Subcutaneous abdominal adipose tissue (tissue), 5 donors: ENCODE data around the gene FHIP1A.

Source experiments
- H3K27ac ChIP-seq: one replicate; pipeline ENCODE4 v1.7.0; 2013; ENCODE audit warnings: low read depth, mild to moderate bottlenecking, inconsistent platforms, low read length, moderate library complexity
- H3K27me3 ChIP-seq, 5 donors: one replicate each; pipeline ENCODE4 v1.7.0; 2013; ENCODE audit warnings: low read length in 5 of 5, inconsistent platforms in 1 of 5; ENCODE audit not compliant: control insufficient read depth in 5 of 5, insufficient read depth in 4 of 5
- H3K36me3 ChIP-seq, 5 donors: one replicate each; pipeline ENCODE4 v1.7.0; 2013; ENCODE audit warnings: low read length in 5 of 5; ENCODE audit not compliant: control insufficient read depth in 5 of 5, insufficient read depth in 5 of 5
- H3K4me1 ChIP-seq, 5 donors: one replicate each; pipeline ENCODE4 v1.7.0; 2013; ENCODE audit warnings: low read length in 5 of 5, mild to moderate bottlenecking in 3 of 5, moderate library complexity in 1 of 5; ENCODE audit not compliant: control insufficient read depth in 5 of 5, insufficient read depth in 5 of 5
- H3K4me3 ChIP-seq, 5 donors: one replicate each; pipeline ENCODE4 v1.7.0; 2013; ENCODE audit warnings: low read length in 5 of 5, low read depth in 1 of 5
- H3K9ac ChIP-seq, 5 donors: one replicate each; pipeline ENCODE4 v1.7.0; 2013; ENCODE audit warnings: low read length in 5 of 5, mild to moderate bottlenecking in 4 of 5, moderate library complexity in 3 of 5
- H3K9me3 ChIP-seq, 5 donors: one replicate each; pipeline ENCODE4 v1.7.0; 2013; ENCODE audit warnings: low read length in 5 of 5; ENCODE audit not compliant: control insufficient read depth in 5 of 5
- donor health status: healthy.
- donor health status: healthy.
- donor health status: healthy.
- donor health status: healthy.
- donor health status: healthy.

The FHIP1A gene

GRCh38 chr4:151417164-151417571 lies 8.2 kb downstream of the FHIP1A start:
- no peaks in the 10 kb centered on the region for H3K4me1 ChIP-seq
- no peak overlapping the region for H3K9ac ChIP-seq
- H3K27ac ChIP-seq, result no peak overlapping the region
- H3K9me3 ChIP-seq, result no peaks in the 10 kb centered on the region
- H3K4me3 ChIP-seq, result no peak overlapping the region
- H3K27me3 ChIP-seq, result peaks cover 0 to 3% (median 0%) of the 10 kb centered on the region in 5 donors
- H3K36me3 ChIP-seq, result no peaks in the 10 kb centered on the region

GRCh38 chr4:151417766-151418376 lies 8.9 kb downstream of the FHIP1A start:
- Histone ChIP-seq H3K27ac (no peak overlapping the region), H3K27me3 (peaks cover 0 to 3% (median 0%) of the 10 kb centered on the region in 5 donors), H3K9ac (no peak overlapping the region), H3K9me3 (no peaks in the 10 kb centered on the region), H3K36me3 (no peaks in the 10 kb centered on the region), H3K4me3 (no peak overlapping the region), H3K4me1 (no peaks in the 10 kb centered on the region)

- Histone ChIP-seq H3K4me1 (no peaks in the 10 kb centered on the region), H3K9me3 (no peaks in the 10 kb centered on the region), H3K9ac (no peak overlapping the region), H3K4me3 (no peak overlapping the region), H3K27ac (no peak overlapping the region), H3K27me3 (peaks cover 0 to 3% (median 0%) of the 10 kb centered on the region in 5 donors), H3K36me3 (no peaks in the 10 kb centered on the region)
Observed at GRCh38 chr4:151418385-151418784, 9.4 kb downstream of the FHIP1A start.

- no peak overlapping the region for H3K27ac ChIP-seq
- no peaks in the 10 kb centered on the region for H3K36me3 ChIP-seq
- no peak overlapping the region for H3K4me3 ChIP-seq
- H3K27me3 ChIP-seq, result peaks cover 0 to 3% (median 0%) of the 10 kb centered on the region in 5 donors
- H3K9ac ChIP-seq, result no peak overlapping the region
- H3K9me3 ChIP-seq, result no peaks in the 10 kb centered on the region
- no peaks in the 10 kb centered on the region for H3K4me1 ChIP-seq
Observed at GRCh38 chr4:151418856-151419255, 9.9 kb downstream of the FHIP1A start.

- Histone ChIP-seq H3K27ac (no peak overlapping the region), H3K36me3 (no peaks in the 10 kb centered on the region), H3K9me3 (no peaks in the 10 kb centered on the region), H3K4me3 (no peak overlapping the region), H3K9ac (no peak overlapping the region), H3K4me1 (no peaks in the 10 kb centered on the region), H3K27me3 (peaks cover 0 to 3% (median 0%) of the 10 kb centered on the region in 5 donors)
Observed at GRCh38 chr4:151420250-151420807, 11.4 kb downstream of the FHIP1A start.

- peaks cover 0 to 4% (median 0%) of the 10 kb centered on the region in 5 donors for H3K9me3 ChIP-seq
- no peaks in the 10 kb centered on the region for H3K36me3 ChIP-seq
- no peak overlapping the region for H3K9ac ChIP-seq
- H3K4me3 ChIP-seq, result no peak overlapping the region
- no peaks in the 10 kb centered on the region for H3K4me1 ChIP-seq
- peaks cover 0 to 3% (median 0%) of the 10 kb centered on the region in 5 donors for H3K27me3 ChIP-seq
- H3K27ac ChIP-seq, result no peak overlapping the region
Observed at GRCh38 chr4:151422854-151423253, 13.9 kb downstream of the FHIP1A start.

- H3K4me1 ChIP-seq, result no peaks in the 10 kb centered on the region
- no peak overlapping the region for H3K4me3 ChIP-seq
- no peaks in the 10 kb centered on the region for H3K36me3 ChIP-seq
- no peak overlapping the region for H3K9ac ChIP-seq
- peaks cover 0 to 4% (median 0%) of the 10 kb centered on the region in 5 donors for H3K9me3 ChIP-seq
- H3K27me3 ChIP-seq, result peaks cover 0 to 3% (median 0%) of the 10 kb centered on the region in 5 donors
- H3K27ac ChIP-seq, result no peak overlapping the region
Observed at GRCh38 chr4:151426513-151426912, 17.5 kb downstream of the FHIP1A start.

- Histone ChIP-seq H3K27ac (no peak overlapping the region), H3K36me3 (no peaks in the 10 kb centered on the region), H3K4me1 (no peaks in the 10 kb centered on the region), H3K9me3 (peaks cover 0 to 4% (median 0%) of the 10 kb centered on the region in 5 donors), H3K9ac (no peak overlapping the region), H3K4me3 (no peak overlapping the region), H3K27me3 (no peaks in the 10 kb centered on the region)
Observed at GRCh38 chr4:151427266-151427665, 18.3 kb downstream of the FHIP1A start.

GRCh38 chr4:151428346-151428745 lies 19.4 kb downstream of the FHIP1A start:
- no peak overlapping the region for H3K27ac ChIP-seq

GRCh38 chr4:151429957-151430570 lies 21.1 kb downstream of the FHIP1A start:
- Histone ChIP-seq H3K27ac (no peak overlapping the region), H3K4me1 (no peaks in the 10 kb centered on the region), H3K36me3 (no peaks in the 10 kb centered on the region), H3K27me3 (no peaks in the 10 kb centered on the region), H3K9ac (no peak overlapping the region), H3K9me3 (peaks cover 0 to 4% (median 0%) of the 10 kb centered on the region in 5 donors), H3K4me3 (no peak overlapping the region)

More at GRCh38 chr4:151428346-151428745, 19.4 kb downstream of the FHIP1A start:
- H3K9me3 ChIP-seq, result peaks cover 0 to 4% (median 0%) of the 10 kb centered on the region in 5 donors
- no peak overlapping the region for H3K4me3 ChIP-seq
- no peaks in the 10 kb centered on the region for H3K27me3 ChIP-seq
- no peaks in the 10 kb centered on the region for H3K4me1 ChIP-seq
- H3K9ac ChIP-seq, result no peak overlapping the region
- H3K36me3 ChIP-seq, result no peaks in the 10 kb centered on the region
